ENCODE measurements around the gene FREY1.

The FREY1 gene

GRCh38 chr11:45906965-45907611, at the start of gene FREY1:
TSS of gene FREY1 (minus strand) at chr11:45907271. CDS start at chr11:45907245, 26 bp downstream.
- Histone ChIP-seq H3K4me1 (ENCODE audit: insufficient read depth, poor library complexity, severe bottlenecking) (no peaks in the 10 kb centered on the region), H3K27ac (ENCODE audit: poor library complexity, severe bottlenecking) (no peak within 1 kb of the TSS), H3K27me3 (ENCODE audit: insufficient read depth, poor library complexity, severe bottlenecking) (no peaks in the 10 kb centered on the region), H3K9me3 (ENCODE audit: severe bottlenecking) (no peaks in the 10 kb centered on the region), H3K36me3 (ENCODE audit: low read depth) (peaks cover 11% of the 10 kb centered on the region), H3K4me3 (ENCODE audit: severe bottlenecking) (no peak within 1 kb of the TSS)
- no peak for TF ChIP-seq CTCF (IDR thresholded peaks at IDR 0.05; ENCODE audit: poor library complexity, severe bottlenecking)
- DNase-seq (ENCODE audit: low spot score) (no peak), ATAC-seq (ENCODE audit: low read depth) (peak; percentile 11; the same call in 1 of the 3 replicates)

DNA sequence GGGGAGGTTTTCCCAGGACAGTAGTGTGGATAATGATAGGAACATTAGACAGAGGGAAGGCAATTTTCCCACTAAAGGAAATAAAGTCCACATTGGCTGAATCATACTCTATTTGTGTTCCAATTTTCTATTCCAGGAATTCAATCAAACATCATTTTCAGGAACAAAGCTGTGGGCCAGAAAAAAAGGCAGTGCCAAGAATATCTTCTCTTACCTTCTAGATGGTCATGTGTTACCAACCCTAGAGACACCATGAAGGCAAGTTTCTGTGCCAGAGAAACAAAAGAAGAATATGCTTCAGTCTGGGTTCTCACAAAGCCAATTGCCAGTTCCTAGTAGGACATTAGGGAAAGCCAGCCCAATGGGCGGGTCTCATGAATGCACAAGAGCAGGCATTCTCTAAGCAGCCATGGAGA, 42.9 kb upstream of the FREY1 start:
- Histone ChIP-seq H3K4me3 (ENCODE audit: severe bottlenecking) (no peak overlapping the region), H3K27me3 (ENCODE audit: insufficient read depth, poor library complexity, severe bottlenecking) (no peaks in the 10 kb centered on the region), H3K4me1 (ENCODE audit: insufficient read depth, poor library complexity, severe bottlenecking) (no peaks in the 10 kb centered on the region), H3K36me3 (ENCODE audit: low read depth) (peaks cover 44% of the 10 kb centered on the region), H3K27ac (ENCODE audit: poor library complexity, severe bottlenecking) (no peak overlapping the region), H3K9me3 (ENCODE audit: severe bottlenecking) (no peaks in the 10 kb centered on the region)
- TF ChIP-seq CTCF (IDR thresholded peaks at IDR 0.05; ENCODE audit: poor library complexity, severe bottlenecking) = no peak
- ATAC-seq (ENCODE audit: low read depth) (no peak), DNase-seq (ENCODE audit: low spot score) (no peak)

DNA sequence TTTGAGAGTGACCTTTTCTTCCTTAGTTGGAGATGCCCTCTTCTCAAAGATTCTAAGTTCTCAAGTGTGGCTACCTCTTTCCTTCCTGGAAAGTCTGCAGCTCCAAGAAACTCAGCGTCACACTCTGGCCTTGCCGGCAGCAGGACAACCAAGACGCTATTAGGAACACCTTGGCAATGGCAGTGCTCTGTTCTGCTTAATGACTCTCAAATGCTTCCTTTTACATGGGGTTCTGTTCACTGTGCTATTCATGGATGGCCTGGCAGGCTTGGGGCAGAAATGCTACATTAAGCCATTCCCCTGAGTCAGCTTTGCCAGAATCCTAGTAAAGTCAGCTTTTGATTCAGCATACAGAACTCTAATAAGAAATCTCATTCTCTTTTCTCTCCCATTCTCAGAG, 41.3 kb upstream of the FREY1 start:
- H3K27me3 ChIP-seq (ENCODE audit: insufficient read depth, poor library complexity, severe bottlenecking) = no peaks in the 10 kb centered on the region
- no peak for TF ChIP-seq CTCF (IDR thresholded peaks at IDR 0.05; ENCODE audit: poor library complexity, severe bottlenecking)
- peaks cover 46% of the 10 kb centered on the region for H3K36me3 ChIP-seq (ENCODE audit: low read depth)
- no peaks in the 10 kb centered on the region for H3K9me3 ChIP-seq (ENCODE audit: severe bottlenecking)
- DNase-seq (ENCODE audit: low spot score) = no peak
- no peak overlapping the region for H3K4me3 ChIP-seq (ENCODE audit: severe bottlenecking)
- H3K27ac ChIP-seq (ENCODE audit: poor library complexity, severe bottlenecking) = no peak overlapping the region
- no peaks in the 10 kb centered on the region for H3K4me1 ChIP-seq (ENCODE audit: insufficient read depth, poor library complexity, severe bottlenecking)
- no peak for ATAC-seq (ENCODE audit: low read depth)

DNA sequence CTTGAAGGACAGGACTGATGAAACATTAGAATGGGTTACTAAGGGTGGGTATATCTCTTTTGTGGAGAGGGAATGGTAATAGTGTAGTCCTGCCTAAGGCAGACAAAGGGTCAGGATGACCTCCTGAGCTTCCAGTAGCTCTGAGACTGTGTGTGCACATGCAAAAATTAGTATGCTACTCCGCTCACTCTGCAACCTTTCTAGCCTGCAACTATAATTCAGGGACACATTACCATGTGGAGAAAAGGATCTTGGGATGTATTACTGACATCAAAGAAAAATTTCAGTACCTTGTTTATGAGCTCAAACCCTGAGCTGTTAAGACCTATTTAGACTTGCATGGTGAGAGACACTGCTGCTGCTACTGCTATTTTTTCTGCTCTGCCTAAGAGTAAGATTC, 40.8 kb upstream of the FREY1 start:
- ATAC-seq (ENCODE audit: low read depth) (no peak), DNase-seq (ENCODE audit: low spot score) (no peak)
- no peaks in the 10 kb centered on the region for H3K9me3 ChIP-seq (ENCODE audit: severe bottlenecking)
- no peak overlapping the region for H3K27ac ChIP-seq (ENCODE audit: poor library complexity, severe bottlenecking)
- no peak for TF ChIP-seq CTCF (IDR thresholded peaks at IDR 0.05; ENCODE audit: poor library complexity, severe bottlenecking)
- H3K27me3 ChIP-seq (ENCODE audit: insufficient read depth, poor library complexity, severe bottlenecking) = no peaks in the 10 kb centered on the region
- H3K4me3 ChIP-seq (ENCODE audit: severe bottlenecking) = no peak overlapping the region
- H3K4me1 ChIP-seq (ENCODE audit: insufficient read depth, poor library complexity, severe bottlenecking) = no peaks in the 10 kb centered on the region
- H3K36me3 ChIP-seq (ENCODE audit: low read depth) = peaks cover 42% of the 10 kb centered on the region

GRCh38 chr11:45945397-45945999, 38.4 kb upstream of the FREY1 start:
- TF ChIP-seq CTCF (IDR thresholded peaks at IDR 0.05; ENCODE audit: poor library complexity, severe bottlenecking) = no peak
- Histone ChIP-seq H3K27ac (ENCODE audit: poor library complexity, severe bottlenecking) (no peak overlapping the region), H3K4me1 (ENCODE audit: insufficient read depth, poor library complexity, severe bottlenecking) (no peaks in the 10 kb centered on the region), H3K9me3 (ENCODE audit: severe bottlenecking) (no peaks in the 10 kb centered on the region), H3K4me3 (ENCODE audit: severe bottlenecking) (no peak overlapping the region), H3K36me3 (ENCODE audit: low read depth) (peaks cover 33% of the 10 kb centered on the region), H3K27me3 (ENCODE audit: insufficient read depth, poor library complexity, severe bottlenecking) (no peaks in the 10 kb centered on the region)
- ATAC-seq (ENCODE audit: low read depth) = no peak
- no peak for DNase-seq (ENCODE audit: low spot score)

Measured in RWPE2 (cell line).